K562 (cell line): ENCODE data around the gene AMMECR1L. TPM values are rescaled to one million over a fixed set of nuclear protein-coding genes. Genes with fewer than 3 reads are reported as not detected.

Experiments used
- ATAC-seq: fragments of 200-7000 bp; cut with Tn5 transposase; 3 replicates; pipeline ENCODE4 v1.9.1; 2020; ENCODE audit warnings: moderate library complexity
- BruUV-seq: library from RNA; stranded (reverse); fragments of 400-500 nt; replicated peaks from 2 replicates; lab custom pipeline; 2021; lab: Mats Ljungman, UMichigan
- CTCF ChIA-PET: fragments of 300-600 bp; formaldehyde crosslinking; extraction: SDS; loops from one replicate; lab custom pipeline; 2021; ENCODE audit warnings: low intra/inter-chr PET ratio; lab: Yijun Ruan, JAX
- POLR2A ChIA-PET: fragments of 300-600, 350-650 bp; sonication (Branson Sonifier 250); formaldehyde crosslinking; extraction: SDS; loops from one replicate; lab custom pipeline; 2021; ENCODE audit warnings: antibody characterized with exemption, inconsistent platforms; lab: Yijun Ruan, JAX
- DNase-seq, 4 experiments: peaks; one replicate each; pipeline versions ENCODE4 v3.0.0 to v3.0.0-alpha.2; 2011 to 2018; ENCODE audit warnings: low spot score in 3 of 4, mixed read lengths in 3 of 4; ENCODE audit errors: extremely low read depth in 1 of 4
- FAIRE-seq: peaks from 2 replicates; lab custom pipeline; 2011; peaks lifted over from hg19 to GRCh38; lab: Jason Lieb, UNC
- H2AFZ ChIP-seq: 2 replicates; pipeline ENCODE4 v1.6.0; 2011; ENCODE audit warnings: low read depth, low read length, control low read depth, inconsistent platforms
- H3K27ac ChIP-seq: fragments of 200-600 bp; 3 replicates; pipeline ENCODE4 v1.8.0; 2011; ENCODE audit warnings: low read depth, mild to moderate bottlenecking, control low read depth, inconsistent platforms, low read length, moderate library complexity, mixed read lengths; ENCODE audit errors: extremely low read depth
- H3K27me3 ChIP-seq, 2 experiments: fragments of 300-600 bp in 1 of 2; 2 replicates in 1 of 2; 3 replicates in 1 of 2; pipeline versions ENCODE4 v1.6.0 to v1.8.0; 2011; ENCODE audit warnings: inconsistent platforms in 2 of 2, low read length in 2 of 2, mild to moderate bottlenecking in 1 of 2, mixed read lengths in 1 of 2, moderate library complexity in 1 of 2; ENCODE audit not compliant: control insufficient read depth in 2 of 2, insufficient read depth in 2 of 2
- H3K36me3 ChIP-seq: fragments of 300-600 bp; 3 replicates; pipeline ENCODE4 v1.8.0; 2011; ENCODE audit warnings: mild to moderate bottlenecking, low read length, inconsistent platforms; ENCODE audit not compliant: control insufficient read depth, insufficient read depth
- H3K4me1 ChIP-seq, 2 experiments: fragments of 200-600 bp in 1 of 2; replicated peaks in 1 of 2; 2 replicates in 1 of 2; 3 replicates in 1 of 2; pipeline versions ENCODE4 v1.5.1 to v1.8.0; 2011; ENCODE audit warnings: inconsistent platforms in 2 of 2, low read length in 2 of 2, mild to moderate bottlenecking in 1 of 2, mixed read lengths in 1 of 2, moderate library complexity in 1 of 2; ENCODE audit not compliant: control insufficient read depth in 2 of 2, insufficient read depth in 2 of 2
- H3K4me2 ChIP-seq: 2 replicates; pipeline ENCODE4 v1.6.1; 2011; ENCODE audit warnings: low read length, control low read depth, inconsistent platforms, mixed read lengths; ENCODE audit not compliant: insufficient read depth
- H3K4me3 ChIP-seq: fragments of 200-600 bp; sonication (generic), shearing (Covaris generic); 2 replicates; pipeline ENCODE4 v1.5.1; 2016; ENCODE audit warnings: control low read depth, inconsistent platforms
- H3K79me2 ChIP-seq: fragments of 200-600 bp; 3 replicates; pipeline ENCODE4 v1.8.0; 2011; ENCODE audit warnings: low read length, inconsistent platforms; ENCODE audit not compliant: control insufficient read depth, insufficient read depth
- H3K9ac ChIP-seq, 2 experiments: 2 replicates each; pipeline versions ENCODE4 v1.6.0 to v1.6.1; 2011; ENCODE audit warnings: low read depth in 2 of 2, low read length in 2 of 2, control low read depth in 1 of 2, inconsistent platforms in 1 of 2, mild to moderate bottlenecking in 1 of 2, mixed read lengths in 1 of 2; ENCODE audit not compliant: insufficient read depth in 1 of 2
- H3K9me1 ChIP-seq: one replicate; pipeline ENCODE4 v1.6.0; 2011; ENCODE audit warnings: inconsistent platforms, mild to moderate bottlenecking, low read length, moderate library complexity; ENCODE audit not compliant: control insufficient read depth, insufficient read depth
- H3K9me3 ChIP-seq: replicated peaks from 2 replicates; pipeline ENCODE4 v1.5.1; 2011; ENCODE audit warnings: low read depth, low read length, inconsistent platforms; ENCODE audit not compliant: control insufficient read depth, insufficient read depth
- H4K20me1 ChIP-seq: replicated peaks from 2 replicates; pipeline ENCODE4 v1.6.1; 2011; ENCODE audit warnings: low read length, inconsistent platforms, mixed read lengths; ENCODE audit not compliant: control insufficient read depth, insufficient read depth
- BCOR ChIP-seq: fragments of 450-650 bp; IDR thresholded peaks from 2 replicates; pipeline ENCODE4 v1.6.1; 2016
- CREBBP ChIP-seq: IDR thresholded peaks from one replicate; pipeline ENCODE4 v1.6.1; 2012; ENCODE audit warnings: low read depth, mild to moderate bottlenecking, control low read depth, inconsistent platforms, low read length
- KDM5B ChIP-seq: fragments of 200-600 bp; sonication (generic); IDR thresholded peaks from 2 replicates; pipeline ENCODE4 v1.6.1; 2012; ENCODE audit warnings: low read depth, mild to moderate bottlenecking, moderate library complexity, low read length, control low read depth, inconsistent platforms; ENCODE audit not compliant: insufficient replicate concordance
- MTA2 ChIP-seq: fragments of 450-650 bp; IDR thresholded peaks from 2 replicates; pipeline ENCODE4 v1.6.1; 2016; ENCODE audit warnings: low read depth
- NCOR1 ChIP-seq: fragments of 450-650 bp; IDR thresholded peaks from 2 replicates; pipeline ENCODE4 v1.6.1; 2016; ENCODE audit warnings: mild to moderate bottlenecking, moderate library complexity
- PHF21A ChIP-seq: fragments of 450-650 bp; IDR thresholded peaks from 2 replicates; pipeline ENCODE4 v1.6.1; 2017; ENCODE audit warnings: low read depth, borderline replicate concordance
- SIN3A ChIP-seq, 2 experiments: fragments of 150-350 bp in 1 of 2; IDR thresholded peaks; 2 replicates each; pipeline ENCODE4 v1.6.1; 2011 to 2016; ENCODE audit warnings: borderline replicate concordance in 2 of 2, low read depth in 2 of 2, low read length in 2 of 2, mild to moderate bottlenecking in 2 of 2, moderate library complexity in 2 of 2; ENCODE audit not compliant: control insufficient read depth in 1 of 2
- ZNF121 ChIP-seq: sonication (generic); formaldehyde crosslinking; conservative IDR thresholded peaks from 2 replicates; pipeline ENCODE4 v1.8.0; 2022; ENCODE audit warnings: missing genetic modification reagents
- WGBS: fragments of 100-300 bp; shearing (Covaris generic); methylation state at CpG from one replicate; pipeline ENCODE4 v1.1.6; 2016; ENCODE audit warnings: low coverage, mixed read lengths; ENCODE audit not compliant: insufficient coverage; ENCODE audit errors: missing lambda C conversion rate; 5-methylcytosine and 5-hydroxymethylcytosine counted together
- in situ Hi-C: fragments of 300-500 bp; cut with MboI; formaldehyde crosslinking; loops from 4 replicates; pipeline ENCODE4 v1.15.0; 2018; ENCODE audit warnings: inconsistent platforms, mixed read lengths
- intact Hi-C: fragments of 100-400 bp; cut with micrococcal nuclease; formaldehyde crosslinking; loops from 2 replicates; pipeline ENCODE4 v1.14.2; 2022
- polyA plus RNA-seq, 8 experiments: library from polyadenylated mRNA; depleted of rRNA in 4 of 8; stranded (reverse) in 5 of 8; unstranded in 3 of 8; fragments of >200 nt; fragmentation: Nextera tagmentation in 2 of 8; fragmentation: Illumina TruSeq in 1 of 8; extraction: Ambion mirVana in 2 of 8; extraction: Trizol in 1 of 8; gene quantifications; 2 replicates each; pipeline versions ENCODE4 v1.2.1 to v1.2.3, GENCODE V29; 2011 to 2014; ENCODE audit warnings: inconsistent platforms in 1 of 8, missing spikeins in 1 of 8
- total RNA-seq, 7 experiments: library from RNA; depleted of rRNA in 6 of 7; stranded (reverse); fragments of >200 nt in 6 of 7; fragmentation: Illumina TruSeq in 2 of 7; extraction: Trizol in 2 of 7; gene quantifications; 2 replicates each; pipeline versions ENCODE4 v1.2.1 to v1.2.3, GENCODE V29; 2011 to 2021; ENCODE audit warnings: low replicate concordance in 1 of 7
- TF ChIP-seq, protein P1 (sequence below): fragments of 200-800 bp; sonication (Bioruptor generic); IDR thresholded peaks from 2 replicates; pipeline ENCODE4 v1.6.1; 2017; ENCODE audit warnings: missing genetic modification characterization, missing compliant biosample characterization
- TF ChIP-seq, protein P2 (sequence below): sonication (generic); formaldehyde crosslinking; IDR thresholded peaks from 2 replicates; pipeline ENCODE4 v1.8.1; 2023; ENCODE audit warnings: mild to moderate bottlenecking, missing genetic modification reagents

Gene AMMECR1L
- total and polyA plus RNA-seq, 9 of the 15 experiments (the other 6 are each of a cell fraction or from before 2014, with no cell fraction given), result 3.7 to 15.3 (median 9.1) TPM

DNA sequence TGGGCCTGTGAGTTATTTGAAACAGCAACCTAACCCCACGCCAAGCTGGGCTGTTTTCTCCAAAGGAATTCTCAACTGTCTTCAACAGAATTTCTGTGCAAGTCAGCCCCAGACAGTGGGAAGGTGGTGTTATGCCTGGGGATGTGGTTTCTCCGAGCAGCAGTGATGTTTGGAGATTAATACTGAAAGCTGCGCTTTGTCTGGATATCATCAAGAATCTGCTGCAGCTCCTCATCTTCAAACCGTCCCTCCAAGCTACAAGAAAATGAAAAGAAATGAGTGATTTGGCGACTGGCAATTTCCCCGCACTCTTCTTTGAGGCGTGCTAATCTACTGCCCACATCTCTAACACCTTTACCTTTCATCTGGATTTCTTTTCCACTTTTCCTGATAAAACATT, 37.8 kb downstream of the AMMECR1L start:
- no peaks in the 10 kb centered on the region for H3K4me1 ChIP-seq
- no peaks in the 10 kb centered on the region for H3K9me1 ChIP-seq
- H3K9ac ChIP-seq, result no peak overlapping the region
- ATAC-seq (no peak), FAIRE-seq (no peak), DNase-seq (no peak)
- no peaks in the 10 kb centered on the region for H3K27me3 ChIP-seq
- H3K4me2 ChIP-seq, result no peak overlapping the region
- H3K79me2 ChIP-seq, result peaks cover 29% of the 10 kb centered on the region
- TF ChIP-seq, protein P1, sequence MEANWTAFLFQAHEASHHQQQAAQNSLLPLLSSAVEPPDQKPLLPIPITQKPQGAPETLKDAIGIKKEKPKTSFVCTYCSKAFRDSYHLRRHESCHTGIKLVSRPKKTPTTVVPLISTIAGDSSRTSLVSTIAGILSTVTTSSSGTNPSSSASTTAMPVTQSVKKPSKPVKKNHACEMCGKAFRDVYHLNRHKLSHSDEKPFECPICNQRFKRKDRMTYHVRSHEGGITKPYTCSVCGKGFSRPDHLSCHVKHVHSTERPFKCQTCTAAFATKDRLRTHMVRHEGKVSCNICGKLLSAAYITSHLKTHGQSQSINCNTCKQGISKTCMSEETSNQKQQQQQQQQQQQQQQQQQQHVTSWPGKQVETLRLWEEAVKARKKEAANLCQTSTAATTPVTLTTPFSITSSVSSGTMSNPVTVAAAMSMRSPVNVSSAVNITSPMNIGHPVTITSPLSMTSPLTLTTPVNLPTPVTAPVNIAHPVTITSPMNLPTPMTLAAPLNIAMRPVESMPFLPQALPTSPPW (CRISPR knock-in tag), result no peak
- TF ChIP-seq BCOR (no peak), NCOR1 (no peak), MTA2 (no peak), SIN3A (IDR thresholded peaks at IDR 0.05; ENCODE audit: borderline replicate concordance in 2 of 2, control insufficient read depth in 1 of 2, low read depth in 2 of 2, low read length in 2 of 2) (no peak), CREBBP (no peak), KDM5B (no peak), ZNF121 (CRISPR knock-in tag) (no peak), PHF21A (no peak)
- TF ChIP-seq, protein P2, sequence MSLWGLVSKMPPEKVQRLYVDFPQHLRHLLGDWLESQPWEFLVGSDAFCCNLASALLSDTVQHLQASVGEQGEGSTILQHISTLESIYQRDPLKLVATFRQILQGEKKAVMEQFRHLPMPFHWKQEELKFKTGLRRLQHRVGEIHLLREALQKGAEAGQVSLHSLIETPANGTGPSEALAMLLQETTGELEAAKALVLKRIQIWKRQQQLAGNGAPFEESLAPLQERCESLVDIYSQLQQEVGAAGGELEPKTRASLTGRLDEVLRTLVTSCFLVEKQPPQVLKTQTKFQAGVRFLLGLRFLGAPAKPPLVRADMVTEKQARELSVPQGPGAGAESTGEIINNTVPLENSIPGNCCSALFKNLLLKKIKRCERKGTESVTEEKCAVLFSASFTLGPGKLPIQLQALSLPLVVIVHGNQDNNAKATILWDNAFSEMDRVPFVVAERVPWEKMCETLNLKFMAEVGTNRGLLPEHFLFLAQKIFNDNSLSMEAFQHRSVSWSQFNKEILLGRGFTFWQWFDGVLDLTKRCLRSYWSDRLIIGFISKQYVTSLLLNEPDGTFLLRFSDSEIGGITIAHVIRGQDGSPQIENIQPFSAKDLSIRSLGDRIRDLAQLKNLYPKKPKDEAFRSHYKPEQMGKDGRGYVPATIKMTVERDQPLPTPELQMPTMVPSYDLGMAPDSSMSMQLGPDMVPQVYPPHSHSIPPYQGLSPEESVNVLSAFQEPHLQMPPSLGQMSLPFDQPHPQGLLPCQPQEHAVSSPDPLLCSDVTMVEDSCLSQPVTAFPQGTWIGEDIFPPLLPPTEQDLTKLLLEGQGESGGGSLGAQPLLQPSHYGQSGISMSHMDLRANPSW (CRISPR knock-in tag), result no peak
- CTCF ChIA-PET, result no interaction called here
- intact Hi-C loops, result no loop called here
- H3K27ac ChIP-seq, result no peak overlapping the region
- H2AFZ ChIP-seq, result no peak overlapping the region
- H3K4me3 ChIP-seq, result no peak overlapping the region
- peaks cover 79% of the 10 kb centered on the region for H3K36me3 ChIP-seq
- POLR2A ChIA-PET, result no interaction called here
- no peaks in the 10 kb centered on the region for H3K9me3 ChIP-seq
- in situ Hi-C loops, result no loop called here
- no TSS peak for BruUV-seq
- 91% methylated on average over 7 of the region's 7 CpGs for WGBS
- H4K20me1 ChIP-seq, result peaks cover 4% of the 10 kb centered on the region
